Measurements from ENCODE around the gene CXCR2.
"Not testable (repeated sequence)": the region's sequence is repeated elsewhere in the genome, so short reads cannot be mapped to it uniquely, and the experiment has no call there.

The CXCR2 gene

GRCh38 chr2:218125626-218126080 lies at the start of gene CXCR2:
Gene CXCR2 (plus strand): TSS chr2:218126028. CDS start chr2:218134802, 8,774 bp downstream.
- no peak for DNase-seq (ENCODE audit: low read depth in 2 of 2)

DNA sequence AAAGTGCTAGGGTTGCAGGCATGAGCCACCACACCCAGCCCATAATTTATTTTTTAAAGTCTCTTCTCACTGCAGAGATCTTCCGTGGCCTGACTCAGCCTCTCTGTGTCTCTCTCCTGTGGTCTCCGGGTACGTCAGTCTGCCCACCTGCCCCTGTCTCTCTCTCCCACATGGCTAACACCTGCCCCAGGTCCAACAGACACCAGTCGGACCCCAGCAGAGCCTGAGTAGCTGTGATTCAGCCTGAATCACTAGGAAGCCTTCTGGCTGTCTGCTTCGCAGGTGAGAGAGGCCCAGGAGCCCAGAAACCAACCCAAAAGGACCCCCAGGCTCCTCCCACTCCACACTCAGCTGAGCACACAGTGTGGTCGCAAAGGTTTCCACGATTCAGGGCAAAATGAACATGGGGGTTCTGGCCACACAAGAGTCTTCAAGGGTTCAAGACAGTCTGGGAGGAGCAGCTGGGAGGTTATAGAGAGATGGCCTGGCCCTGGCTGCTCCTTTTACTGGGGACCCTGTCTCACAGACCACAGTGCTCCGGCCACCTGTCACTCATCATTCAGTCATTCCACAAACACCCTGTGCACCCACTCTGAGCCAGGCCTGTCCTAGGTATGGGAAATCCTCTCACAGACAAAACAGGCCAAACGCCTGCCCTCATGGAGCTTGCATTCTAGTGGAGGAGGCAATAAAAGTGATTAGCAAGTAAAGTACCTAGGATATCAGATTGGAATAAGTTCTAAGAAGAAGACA lies 48.2 kb upstream of the CXCR2 start:
- no peak for DNase-seq (ENCODE audit: low read depth in 2 of 2)

GRCh38 chr2:218079943-218080913 lies 45.6 kb upstream of the CXCR2 start:
- DNase-seq (ENCODE audit: low read depth in 2 of 2), result no peak

DNA sequence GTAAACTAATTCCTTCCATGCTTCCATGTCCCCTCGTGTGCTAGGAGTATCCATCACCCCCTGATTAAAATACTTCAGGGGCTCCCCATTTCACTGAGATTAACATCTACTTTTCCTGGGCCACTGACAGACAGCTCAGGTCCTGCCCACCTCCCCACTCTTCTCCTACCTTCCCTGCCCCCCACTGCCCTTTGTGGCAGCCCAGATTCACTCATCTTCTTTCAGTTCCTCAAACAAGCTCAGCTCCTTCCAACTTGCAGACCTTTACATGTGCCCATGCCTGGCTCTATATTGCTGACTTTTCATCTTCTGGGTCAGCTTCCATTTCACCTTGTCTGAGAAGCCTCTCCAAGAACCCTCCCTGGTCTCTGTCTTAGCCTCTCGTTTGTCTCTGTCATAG lies 44.8 kb upstream of the CXCR2 start:
- DNase-seq (ENCODE audit: low read depth in 2 of 2), result no peak

- DNase-seq (ENCODE audit: low read depth in 2 of 2), result no peak
Observed at GRCh38 chr2:218081695-218082094, 44.1 kb upstream of the CXCR2 start.

GRCh38 chr2:218082586-218083351 lies 43.1 kb upstream of the CXCR2 start:
- DNase-seq (ENCODE audit: low read depth in 2 of 2), result no peak

DNA sequence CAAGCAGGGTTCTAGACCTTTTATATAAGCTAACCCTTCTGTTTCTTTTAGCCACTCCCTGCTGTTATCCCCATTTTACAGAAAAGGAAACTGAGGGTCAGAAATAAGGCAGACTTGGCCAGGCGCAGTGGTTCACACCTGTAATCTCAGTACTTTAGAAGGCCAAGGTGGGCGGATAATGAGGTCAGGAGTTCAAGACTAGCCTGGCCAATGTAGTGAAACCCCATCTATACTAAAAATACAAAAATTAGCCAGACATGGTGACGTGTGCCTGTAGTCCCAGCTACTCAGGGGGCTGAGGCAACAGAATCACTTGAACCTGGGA lies 42.5 kb upstream of the CXCR2 start:
- no peak for DNase-seq (ENCODE audit: low read depth in 2 of 2)

- DNase-seq (ENCODE audit: low read depth in 2 of 2), result no peak
Observed at GRCh38 chr2:218086478-218086877, 39.4 kb upstream of the CXCR2 start.

GRCh38 chr2:218089259-218089658 lies 36.6 kb upstream of the CXCR2 start:
- DNase-seq (ENCODE audit: low read depth in 2 of 2), result no peak

- no peak for DNase-seq (ENCODE audit: low read depth in 2 of 2)
Observed at GRCh38 chr2:218091746-218092145, 34.1 kb upstream of the CXCR2 start.

GRCh38 chr2:218093879-218094278 lies 31.9 kb upstream of the CXCR2 start:
- no peak for DNase-seq (ENCODE audit: low read depth in 2 of 2)

DNA sequence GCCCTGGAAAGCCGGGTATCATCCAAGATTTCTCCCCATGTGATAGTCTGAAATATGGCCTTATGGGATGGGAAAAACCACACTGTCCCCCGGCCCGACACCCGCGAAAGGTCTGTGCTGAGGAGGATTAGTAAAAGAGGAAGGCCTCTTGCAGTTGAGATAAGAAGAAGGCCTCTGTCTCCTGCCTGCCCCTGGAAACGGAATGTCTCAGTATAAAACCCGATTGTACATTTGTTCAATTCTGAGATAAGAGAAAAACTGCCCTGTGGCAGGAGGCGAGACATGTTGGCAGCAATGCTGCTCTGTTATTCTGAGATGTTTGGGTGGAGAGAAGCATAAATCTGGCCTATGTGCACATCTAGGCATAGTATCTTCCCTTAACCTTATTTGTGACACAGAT lies 30.0 kb upstream of the CXCR2 start:
- DNase-seq (ENCODE audit: low read depth in 2 of 2), result no peak

DNA sequence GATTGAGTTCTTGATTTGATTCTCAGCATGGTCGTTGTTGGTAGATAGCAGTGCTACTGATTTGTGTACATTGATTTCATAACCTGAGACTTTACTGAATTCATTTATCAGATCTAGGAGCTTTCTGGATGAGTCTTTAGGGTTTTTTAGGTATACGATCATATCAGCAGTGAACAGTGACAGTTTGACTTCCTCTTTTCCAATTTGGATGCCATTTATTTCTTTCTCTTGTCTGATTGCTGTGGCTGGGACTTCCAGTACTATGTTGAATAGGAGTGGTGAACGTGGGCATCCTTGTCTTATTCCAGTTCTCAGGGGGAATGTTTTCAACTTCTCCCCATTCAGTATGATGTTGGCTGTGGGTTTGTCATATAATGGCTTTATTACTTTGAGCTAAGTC lies 27.9 kb upstream of the CXCR2 start:
- no peak for DNase-seq (ENCODE audit: low read depth in 2 of 2)

GRCh38 chr2:218108834-218109233 lies 17.0 kb upstream of the CXCR2 start:
- not testable (repeated sequence) for DNase-seq (ENCODE audit: low read depth in 2 of 2)

GRCh38 chr2:218121789-218122188 lies 4.0 kb upstream of the CXCR2 start:
- not testable (repeated sequence) for DNase-seq (ENCODE audit: low read depth in 2 of 2)

GRCh38 chr2:218122286-218122685 lies 3.5 kb upstream of the CXCR2 start:
- DNase-seq (ENCODE audit: low read depth in 2 of 2), result not testable (repeated sequence)

DNA sequence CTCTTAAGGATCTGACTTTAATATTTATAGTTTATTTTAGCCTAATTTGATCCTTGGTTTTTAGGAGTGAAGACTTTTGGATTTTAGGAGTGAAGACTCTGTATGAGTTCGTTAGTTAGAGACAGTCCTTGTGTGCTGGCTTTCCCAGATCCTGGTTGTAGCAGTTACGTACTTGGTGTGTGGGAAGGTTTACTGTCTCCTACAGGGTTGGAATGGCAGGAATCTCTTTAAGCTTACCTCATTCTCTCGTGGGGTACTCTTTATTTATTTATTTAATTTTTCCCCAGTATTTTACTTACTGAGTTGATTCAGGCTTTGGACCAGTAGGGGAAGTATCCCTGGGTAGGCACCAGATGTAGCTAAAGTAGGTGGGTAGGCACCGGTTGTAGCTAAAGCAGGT lies 1.8 kb upstream of the CXCR2 start:
- no peak for DNase-seq (ENCODE audit: low read depth in 2 of 2)

GRCh38 chr2:218125095-218125494 lies 733 bp upstream of the CXCR2 start:
- no peak for DNase-seq (ENCODE audit: low read depth in 2 of 2)

DNA sequence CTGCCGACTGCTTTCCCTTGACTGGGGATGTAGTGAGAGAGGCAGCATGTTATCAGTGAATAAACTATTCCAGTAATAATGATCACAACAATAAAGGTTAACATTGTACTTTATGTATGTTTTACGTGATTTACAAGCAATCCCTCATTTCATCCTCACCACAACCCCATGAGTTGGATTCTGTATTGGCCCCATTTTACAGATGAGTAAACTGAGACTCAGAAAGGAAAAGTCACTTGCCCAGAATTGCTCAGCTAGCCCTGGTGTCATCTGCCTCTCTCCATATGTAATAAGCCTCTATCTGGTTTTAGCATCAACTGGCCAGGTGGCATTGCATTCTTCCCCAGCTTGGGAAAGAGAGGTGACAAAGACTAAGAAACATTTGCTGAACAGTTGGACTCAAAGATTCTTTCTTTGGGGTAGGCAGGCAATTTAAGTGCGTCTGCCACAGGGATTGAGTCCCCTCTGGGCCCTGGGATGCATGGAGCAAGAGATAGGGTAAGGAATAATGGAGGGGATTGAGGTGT lies 2.2 kb downstream of the CXCR2 start:
- no peak for DNase-seq (ENCODE audit: low read depth in 2 of 2)

- DNase-seq (ENCODE audit: low read depth in 2 of 2), result no peak
Observed at GRCh38 chr2:218128781-218129457, 3.1 kb downstream of the CXCR2 start.

GRCh38 chr2:218129458-218130135 lies 3.8 kb downstream of the CXCR2 start:
- no peak for DNase-seq (ENCODE audit: low read depth in 2 of 2)

Measured in stimulated activated CD4-positive, alpha-beta T cell treated with anti-CD3 and anti-CD28 coated beads, Interleukin-12 subunit alpha, Interleukin-12 subunit beta, amount 100 ng/mL, for 24 hours (primary cell).